Spleen (tissue), 7 donors: ENCODE results near the gene KDM3B.

ENCODE experiments used
- POLR2A ChIP-seq, 3 donors: fragments of 450-650 bp; IDR thresholded peaks; one replicate each; pipeline ENCODE4 v1.5.1; 2017; ENCODE audit warnings: antibody characterized with exemption in 3 of 3, mild to moderate bottlenecking in 1 of 3
- TF ChIP-seq, protein P1 (sequence below), 11 experiments: fragments of 200-600 bp in 7 of 11; fragments of 450-650 bp in 4 of 11; sonication (generic) in 4 of 11; IDR thresholded peaks in 8 of 11; conservative IDR thresholded peaks in 3 of 11; 1 replicate in 7 of 11; 2 replicates in 4 of 11; pipeline versions ENCODE4 v1.4.0 to v1.8.0; 2016 to 2021; ENCODE audit warnings: antibody characterized with exemption in 11 of 11, inconsistent platforms in 4 of 11, mild to moderate bottlenecking in 1 of 11
- donor health status: DM: no; HTN: no; CAD: no; lungs with moderate emphysema.
- donor health status: DM: no; HTN: no; CAD: no.
- donor health status: DM: no; HTN: no; CAD: no.

DNA sequence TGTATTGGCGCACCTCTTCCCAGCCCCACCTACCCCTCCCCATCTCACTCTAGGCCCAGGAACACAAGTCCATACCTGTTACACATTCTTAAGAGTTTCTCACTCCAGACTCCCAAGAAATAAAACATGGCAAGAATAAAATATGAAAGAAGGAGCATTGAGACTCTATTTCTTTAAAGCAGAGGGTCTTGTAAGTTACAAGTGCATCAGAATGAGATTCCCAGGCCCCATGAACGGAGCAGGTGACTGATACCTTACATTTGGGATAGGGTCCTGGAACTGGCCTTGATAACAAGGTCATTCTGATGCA lies 118.5 kb downstream of the KDM3B start:
- TF ChIP-seq, protein P1, sequence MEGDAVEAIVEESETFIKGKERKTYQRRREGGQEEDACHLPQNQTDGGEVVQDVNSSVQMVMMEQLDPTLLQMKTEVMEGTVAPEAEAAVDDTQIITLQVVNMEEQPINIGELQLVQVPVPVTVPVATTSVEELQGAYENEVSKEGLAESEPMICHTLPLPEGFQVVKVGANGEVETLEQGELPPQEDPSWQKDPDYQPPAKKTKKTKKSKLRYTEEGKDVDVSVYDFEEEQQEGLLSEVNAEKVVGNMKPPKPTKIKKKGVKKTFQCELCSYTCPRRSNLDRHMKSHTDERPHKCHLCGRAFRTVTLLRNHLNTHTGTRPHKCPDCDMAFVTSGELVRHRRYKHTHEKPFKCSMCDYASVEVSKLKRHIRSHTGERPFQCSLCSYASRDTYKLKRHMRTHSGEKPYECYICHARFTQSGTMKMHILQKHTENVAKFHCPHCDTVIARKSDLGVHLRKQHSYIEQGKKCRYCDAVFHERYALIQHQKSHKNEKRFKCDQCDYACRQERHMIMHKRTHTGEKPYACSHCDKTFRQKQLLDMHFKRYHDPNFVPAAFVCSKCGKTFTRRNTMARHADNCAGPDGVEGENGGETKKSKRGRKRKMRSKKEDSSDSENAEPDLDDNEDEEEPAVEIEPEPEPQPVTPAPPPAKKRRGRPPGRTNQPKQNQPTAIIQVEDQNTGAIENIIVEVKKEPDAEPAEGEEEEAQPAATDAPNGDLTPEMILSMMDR (IDR thresholded peaks at IDR 0.05 in 8 of 11, conservative IDR thresholded peaks at IDR 0.05 in 3 of 11), result no peak
- TF ChIP-seq POLR2A (IDR thresholded peaks at IDR 0.05), result no peak
